ENCODE data around the gene FERMT1.
"Not testable (repeated sequence)": the region's sequence is repeated elsewhere in the genome, so short reads cannot be mapped to it uniquely, and the experiment has no call there.

DNA sequence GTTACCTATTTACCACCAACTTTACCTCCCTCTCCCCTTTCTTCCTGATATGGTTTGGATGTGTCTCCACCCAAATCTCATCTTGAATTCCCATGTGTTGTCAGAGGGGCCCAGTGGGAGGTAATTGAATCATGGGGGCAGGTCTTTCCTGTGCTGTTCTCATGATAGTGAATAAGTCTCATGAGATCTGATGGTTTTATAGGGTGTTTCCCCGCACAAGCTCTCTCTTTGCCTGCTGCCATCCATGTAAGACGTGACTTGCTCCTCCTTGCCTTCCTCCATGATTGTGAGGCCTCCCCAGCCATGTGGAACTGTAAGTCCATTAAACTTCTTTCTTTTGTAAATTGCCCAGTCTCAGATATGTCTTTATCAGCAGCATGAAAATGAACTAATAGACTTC lies 9.9 kb downstream of the FERMT1 start:
- TF ChIP-seq, protein P1, sequence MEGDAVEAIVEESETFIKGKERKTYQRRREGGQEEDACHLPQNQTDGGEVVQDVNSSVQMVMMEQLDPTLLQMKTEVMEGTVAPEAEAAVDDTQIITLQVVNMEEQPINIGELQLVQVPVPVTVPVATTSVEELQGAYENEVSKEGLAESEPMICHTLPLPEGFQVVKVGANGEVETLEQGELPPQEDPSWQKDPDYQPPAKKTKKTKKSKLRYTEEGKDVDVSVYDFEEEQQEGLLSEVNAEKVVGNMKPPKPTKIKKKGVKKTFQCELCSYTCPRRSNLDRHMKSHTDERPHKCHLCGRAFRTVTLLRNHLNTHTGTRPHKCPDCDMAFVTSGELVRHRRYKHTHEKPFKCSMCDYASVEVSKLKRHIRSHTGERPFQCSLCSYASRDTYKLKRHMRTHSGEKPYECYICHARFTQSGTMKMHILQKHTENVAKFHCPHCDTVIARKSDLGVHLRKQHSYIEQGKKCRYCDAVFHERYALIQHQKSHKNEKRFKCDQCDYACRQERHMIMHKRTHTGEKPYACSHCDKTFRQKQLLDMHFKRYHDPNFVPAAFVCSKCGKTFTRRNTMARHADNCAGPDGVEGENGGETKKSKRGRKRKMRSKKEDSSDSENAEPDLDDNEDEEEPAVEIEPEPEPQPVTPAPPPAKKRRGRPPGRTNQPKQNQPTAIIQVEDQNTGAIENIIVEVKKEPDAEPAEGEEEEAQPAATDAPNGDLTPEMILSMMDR (IDR thresholded peaks at IDR 0.05), result not testable (repeated sequence)
- not testable (repeated sequence) for TF ChIP-seq EP300, POLR2A (IDR thresholded peaks at IDR 0.05)

All from tibial nerve (tissue), 4 donors.